Cortex of kidney (tissue), 1 donor: ENCODE results near the gene EIF1B.

Source experiments
- DNase-seq: peaks from one replicate; lab custom pipeline; 2025; lab: John Stamatoyannopoulos, UW

Gene EIF1B

GRCh38 chr3:40341671-40342070 lies 32.2 kb downstream of the EIF1B start:
- no peak for DNase-seq

- no peak for DNase-seq
Observed at GRCh38 chr3:40350529-40350928, 41.0 kb downstream of the EIF1B start.

GRCh38 chr3:40355410-40355809 lies 45.9 kb downstream of the EIF1B start:
- no peak for DNase-seq

- no peak for DNase-seq
Observed at GRCh38 chr3:40358454-40358853, 48.9 kb downstream of the EIF1B start.
